Astrocyte (in vitro differentiated cells and primary cell): ENCODE results near the gene ZBTB21. TPM values are rescaled to one million over a fixed set of nuclear protein-coding genes. Genes with fewer than 3 reads are reported as not detected.

Experiments
- DNase-seq: peaks from one replicate; pipeline ENCODE4 v3.0.0-alpha.2; 2010; ENCODE audit warnings: low read depth
- FAIRE-seq: peaks from 2 replicates; lab custom pipeline; 2011; peaks lifted over from hg19 to GRCh38; lab: Jason Lieb, UNC
- H2AFZ ChIP-seq: 2 replicates; pipeline ENCODE4 v1.6.0; 2012; ENCODE audit warnings: low read depth, low read length, inconsistent platforms
- H3K27ac ChIP-seq: 2 replicates; pipeline ENCODE4 v1.5.1; 2011; ENCODE audit warnings: low read depth, low read length, inconsistent platforms
- H3K27me3 ChIP-seq: 2 replicates; pipeline ENCODE4 v1.6.0; 2011; ENCODE audit warnings: low read length, inconsistent platforms; ENCODE audit not compliant: insufficient read depth
- H3K36me3 ChIP-seq: 2 replicates; pipeline ENCODE4 v1.5.1; 2011; ENCODE audit warnings: low read length, inconsistent platforms; ENCODE audit not compliant: insufficient read depth
- H3K4me1 ChIP-seq: 2 replicates; pipeline ENCODE4 v1.5.1; 2011; ENCODE audit warnings: low read length, inconsistent platforms; ENCODE audit not compliant: insufficient read depth
- H3K4me2 ChIP-seq: 2 replicates; pipeline ENCODE4 v1.6.0; 2012; ENCODE audit warnings: low read length, inconsistent platforms
- H3K4me3 ChIP-seq: 2 replicates; pipeline ENCODE4 v1.5.1; 2011; ENCODE audit warnings: low read depth, mild to moderate bottlenecking, low read length, inconsistent platforms; ENCODE audit not compliant: insufficient read depth
- H3K79me2 ChIP-seq: 2 replicates; pipeline ENCODE4 v1.6.0; 2012; ENCODE audit warnings: mild to moderate bottlenecking, low read length, inconsistent platforms; ENCODE audit not compliant: insufficient read depth
- H3K9ac ChIP-seq: 2 replicates; pipeline ENCODE4 v1.6.0; 2012; ENCODE audit warnings: mild to moderate bottlenecking, low read length, inconsistent platforms
- H3K9me3 ChIP-seq: 2 replicates; pipeline ENCODE4 v1.5.1; 2012; ENCODE audit warnings: low read depth, mild to moderate bottlenecking, low read length, inconsistent platforms; ENCODE audit not compliant: insufficient read depth
- H4K20me1 ChIP-seq: 2 replicates; pipeline ENCODE4 v1.6.0; 2012; ENCODE audit warnings: low read length, inconsistent platforms; ENCODE audit not compliant: insufficient read depth
- H3K27ac Mint-ChIP-seq: one replicate; pipeline ENCODE4 v1.8.0; 2021; ENCODE audit warnings: mild to moderate bottlenecking, mixed read lengths; ENCODE audit not compliant: unreplicated experiment
- H3K27me3 Mint-ChIP-seq: one replicate; pipeline ENCODE4 v1.8.0; 2021; ENCODE audit warnings: low read depth, mixed read lengths; ENCODE audit not compliant: unreplicated experiment
- H3K36me3 Mint-ChIP-seq: one replicate; pipeline ENCODE4 v1.8.0; 2021; ENCODE audit warnings: low read depth, mixed read lengths; ENCODE audit not compliant: unreplicated experiment
- H3K4me1 Mint-ChIP-seq: one replicate; pipeline ENCODE4 v1.8.0; 2021; ENCODE audit warnings: low read depth, mixed read lengths; ENCODE audit not compliant: unreplicated experiment
- H3K4me3 Mint-ChIP-seq: one replicate; pipeline ENCODE4 v1.8.0; 2021; ENCODE audit warnings: mild to moderate bottlenecking, moderate library complexity, mixed read lengths; ENCODE audit not compliant: unreplicated experiment
- H3K9me3 Mint-ChIP-seq: one replicate; pipeline ENCODE4 v1.8.0; 2021; ENCODE audit warnings: mild to moderate bottlenecking, mixed read lengths; ENCODE audit not compliant: unreplicated experiment
- CTCF ChIP-seq: IDR thresholded peaks from 2 replicates; pipeline ENCODE4 v1.5.1; 2011; ENCODE audit warnings: low read depth, mild to moderate bottlenecking, inconsistent platforms, low read length, moderate library complexity; ENCODE audit not compliant: insufficient read depth
- EZH2 ChIP-seq: IDR thresholded peaks from 2 replicates; pipeline ENCODE4 v1.6.1; 2012; ENCODE audit warnings: mild to moderate bottlenecking, low read length, inconsistent platforms; ENCODE audit not compliant: insufficient read depth
- total RNA-seq: library from RNA; stranded (reverse); gene quantifications from 2 replicates; pipeline ENCODE4 v1.2.1, GENCODE V29; 2021

Gene ZBTB21
- total RNA-seq, 1 donor from 2014 or later: 20.5 TPM

- no peaks in the 10 kb centered on the region for H3K79me2 ChIP-seq
- DNase-seq: no peak
- Mint-ChIP-seq H3K4me1 (peaks cover 32% of the 10 kb centered on the region), H3K4me3 (no peak overlapping the region), H3K27me3 (no peaks in the 10 kb centered on the region), H3K36me3 (peaks cover 1% of the 10 kb centered on the region), H3K27ac (no peak overlapping the region), H3K9me3 (no peaks in the 10 kb centered on the region)
- H3K4me2 ChIP-seq: no peak overlapping the region
- H3K36me3 ChIP-seq: no peaks in the 10 kb centered on the region
- no peak overlapping the region for H2AFZ ChIP-seq
- TF ChIP-seq EZH2 (no peak), CTCF (no peak)
- H3K27ac ChIP-seq: no peak overlapping the region
- no peak overlapping the region for H3K4me3 ChIP-seq
- no peaks in the 10 kb centered on the region for H3K27me3 ChIP-seq
- no peaks in the 10 kb centered on the region for H4K20me1 ChIP-seq
- no peak overlapping the region for H3K9ac ChIP-seq
- FAIRE-seq: no peak
- no peaks in the 10 kb centered on the region for H3K9me3 ChIP-seq
- peaks cover 47% of the 10 kb centered on the region for H3K4me1 ChIP-seq
Observed at GRCh38 chr21:42043201-42043895, 33.2 kb upstream of the ZBTB21 start.

- no peak for FAIRE-seq
- peaks cover 40% of the 10 kb centered on the region for H3K4me1 ChIP-seq
Observed at GRCh38 chr21:42042651-42043050, 32.5 kb upstream of the ZBTB21 start.

More at GRCh38 chr21:42042651-42043050, 32.5 kb upstream of the ZBTB21 start:
- H3K9me3 ChIP-seq: no peaks in the 10 kb centered on the region
- no peak overlapping the region for H3K4me2 ChIP-seq
- no peak overlapping the region for H3K9ac ChIP-seq
- no peaks in the 10 kb centered on the region for H3K27me3 Mint-ChIP-seq
- H3K27ac ChIP-seq: no peak overlapping the region
- no peaks in the 10 kb centered on the region for H4K20me1 ChIP-seq
- H3K36me3 Mint-ChIP-seq: peaks cover 1% of the 10 kb centered on the region
- no peak for DNase-seq
- H3K27me3 ChIP-seq: no peaks in the 10 kb centered on the region
- H3K9me3 Mint-ChIP-seq: peaks cover under 1% of the 10 kb centered on the region
- H3K79me2 ChIP-seq: no peaks in the 10 kb centered on the region
- H3K36me3 ChIP-seq: no peaks in the 10 kb centered on the region
- H2AFZ ChIP-seq: no peak overlapping the region
- H3K27ac Mint-ChIP-seq: no peak overlapping the region
- TF ChIP-seq EZH2 (no peak), CTCF (no peak)
- no peak overlapping the region for H3K4me3 Mint-ChIP-seq
- peaks cover 25% of the 10 kb centered on the region for H3K4me1 Mint-ChIP-seq
- no peak overlapping the region for H3K4me3 ChIP-seq
